AG10803 (cell line): Measurements from ENCODE around the gene WDR6.

Experiments
- DNase-seq: peaks from one replicate; pipeline ENCODE4 v3.0.0; 2010; ENCODE audit warnings: low read depth
- H3K4me3 ChIP-seq: 2 replicates; pipeline ENCODE4 v1.5.1; 2011; ENCODE audit warnings: mild to moderate bottlenecking, low read length, control low read depth
- TF ChIP-seq, protein P1 (sequence below): conservative IDR thresholded peaks from 2 replicates; pipeline ENCODE4 v1.5.1; 2011; ENCODE audit warnings: mild to moderate bottlenecking, low read length, control low read depth, inconsistent platforms

The WDR6 gene

DNA sequence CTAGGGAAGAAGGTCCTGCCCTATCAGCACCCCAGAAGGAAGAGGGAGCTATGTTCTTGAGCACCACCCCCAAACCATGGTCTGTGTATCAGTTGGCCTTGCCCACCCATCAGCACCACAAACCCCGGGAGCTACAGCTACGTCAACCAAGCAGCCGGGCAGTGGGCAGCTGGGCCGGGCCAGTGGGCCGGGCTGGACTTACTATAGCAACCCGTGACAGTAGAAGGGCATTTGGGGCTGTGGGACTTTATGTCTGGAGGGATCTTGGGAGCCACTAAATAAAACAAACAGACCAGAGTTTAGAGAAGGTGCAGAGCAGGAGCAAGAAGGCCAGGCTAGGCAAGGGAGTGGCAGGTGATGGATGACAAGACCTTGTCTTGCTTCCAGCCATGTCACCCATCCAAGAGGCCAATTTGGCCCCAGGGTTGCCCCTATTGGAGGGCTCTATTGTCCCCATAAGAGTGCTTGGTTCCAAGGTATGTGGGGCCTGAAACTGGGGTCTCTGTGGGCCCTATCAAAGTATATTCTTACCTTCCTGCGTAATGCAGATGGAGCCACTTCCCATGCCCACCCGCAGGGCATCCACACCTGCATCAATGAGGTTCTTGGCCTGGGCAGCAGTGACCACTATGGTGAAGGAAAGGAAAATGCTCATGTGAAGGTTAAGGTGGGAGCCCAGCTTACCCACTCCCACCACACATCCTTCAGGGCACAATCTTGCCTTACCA is 18.8 kb downstream of the WDR6 start:
- TF ChIP-seq, protein P1, sequence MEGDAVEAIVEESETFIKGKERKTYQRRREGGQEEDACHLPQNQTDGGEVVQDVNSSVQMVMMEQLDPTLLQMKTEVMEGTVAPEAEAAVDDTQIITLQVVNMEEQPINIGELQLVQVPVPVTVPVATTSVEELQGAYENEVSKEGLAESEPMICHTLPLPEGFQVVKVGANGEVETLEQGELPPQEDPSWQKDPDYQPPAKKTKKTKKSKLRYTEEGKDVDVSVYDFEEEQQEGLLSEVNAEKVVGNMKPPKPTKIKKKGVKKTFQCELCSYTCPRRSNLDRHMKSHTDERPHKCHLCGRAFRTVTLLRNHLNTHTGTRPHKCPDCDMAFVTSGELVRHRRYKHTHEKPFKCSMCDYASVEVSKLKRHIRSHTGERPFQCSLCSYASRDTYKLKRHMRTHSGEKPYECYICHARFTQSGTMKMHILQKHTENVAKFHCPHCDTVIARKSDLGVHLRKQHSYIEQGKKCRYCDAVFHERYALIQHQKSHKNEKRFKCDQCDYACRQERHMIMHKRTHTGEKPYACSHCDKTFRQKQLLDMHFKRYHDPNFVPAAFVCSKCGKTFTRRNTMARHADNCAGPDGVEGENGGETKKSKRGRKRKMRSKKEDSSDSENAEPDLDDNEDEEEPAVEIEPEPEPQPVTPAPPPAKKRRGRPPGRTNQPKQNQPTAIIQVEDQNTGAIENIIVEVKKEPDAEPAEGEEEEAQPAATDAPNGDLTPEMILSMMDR, result no peak
- no peak for DNase-seq
- no peak overlapping the region for H3K4me3 ChIP-seq

DNA sequence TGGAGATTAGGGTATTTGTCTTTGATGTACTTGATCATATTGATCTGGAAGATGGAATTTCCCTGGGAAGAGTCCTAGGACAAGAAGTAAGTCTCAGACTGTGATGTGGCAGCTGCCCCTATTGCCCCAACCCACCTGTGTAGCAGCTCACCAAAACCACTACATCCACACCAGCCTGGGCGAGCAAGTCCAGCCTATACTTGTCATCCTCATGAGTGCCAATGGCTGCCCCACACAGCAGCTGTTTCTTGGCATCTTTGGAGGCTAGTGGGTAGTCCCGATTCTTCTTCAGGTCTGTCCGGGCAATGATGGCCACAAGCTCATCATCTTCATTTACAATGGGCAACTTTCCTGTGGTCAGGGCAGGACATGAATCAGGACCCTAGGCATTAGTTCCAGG is 19.3 kb downstream of the WDR6 start:
- no peak for DNase-seq
- H3K4me3 ChIP-seq, result no peak overlapping the region
- TF ChIP-seq, protein P1, result no peak

DNA sequence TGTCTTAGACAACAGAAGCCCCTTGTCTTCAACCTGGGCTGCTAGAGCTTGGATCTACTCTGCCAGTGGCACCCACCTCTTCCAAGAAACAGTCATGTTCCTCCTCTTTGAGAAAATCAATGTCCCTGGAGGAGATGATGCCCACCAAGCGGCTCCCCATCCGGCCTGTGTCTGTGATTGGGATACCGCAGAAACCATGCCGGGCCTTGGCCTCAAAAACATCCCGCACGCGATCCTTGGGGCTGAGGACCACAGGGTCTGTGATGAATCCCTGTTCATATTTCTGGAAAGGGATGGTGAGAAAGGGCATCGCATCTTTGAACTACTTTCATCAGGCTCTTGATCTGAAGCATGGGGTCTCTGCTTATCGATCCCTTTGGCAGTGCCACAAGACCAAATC is 20.4 kb downstream of the WDR6 start:
- H3K4me3 ChIP-seq, result peak overlapping the region; percentile 5
- no peak for DNase-seq

GRCh38 chr3:49028298-49028672 is 21.1 kb downstream of the WDR6 start:
- no peak for DNase-seq
- TF ChIP-seq, protein P1, result no peak
- peak overlapping the region; percentile 97 for H3K4me3 ChIP-seq

More for the DNA sequence above, 20.4 kb downstream of the WDR6 start:
- TF ChIP-seq, protein P1, result no peak

GRCh38 chr3:49028673-49029562 is 21.7 kb downstream of the WDR6 start, which contains the start of gene IMPDH2:
Gene IMPDH2 (minus strand): TSS chr3:49029398. CDS start chr3:49029350, 48 bp downstream.
- DNase-seq, result peak; percentile 90
- peak within 1 kb of the TSS; percentile 97 for H3K4me3 ChIP-seq
- TF ChIP-seq, protein P1, result no peak

DNA sequence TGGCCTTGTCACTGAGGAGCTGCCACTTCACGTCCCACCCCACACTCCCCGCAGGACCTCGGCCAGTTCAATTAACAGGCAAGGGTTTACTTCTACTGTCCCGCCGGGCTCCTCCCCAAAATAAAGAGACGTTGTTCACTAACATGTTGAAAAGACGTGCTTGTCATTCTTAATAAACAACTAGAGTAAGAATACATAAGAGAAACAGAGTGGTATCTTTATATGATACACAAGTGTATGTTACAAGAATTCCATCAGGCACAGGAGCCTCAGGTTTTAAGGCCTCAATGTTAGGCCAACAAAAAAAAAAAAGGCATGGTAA is 22.3 kb downstream of the WDR6 start:
- no peak for DNase-seq
- peak overlapping the region; percentile 28 for H3K4me3 ChIP-seq
- TF ChIP-seq, protein P1, result no peak

- TF ChIP-seq, protein P1, result no peak
- no peak for DNase-seq
- H3K4me3 ChIP-seq, result no peak overlapping the region
Observed at GRCh38 chr3:49030321-49030720, 23.1 kb downstream of the WDR6 start.
